ENCODE data around the gene KIAA0232.
A peak's percentile ranks its signal among the peaks of the same experiment; 100 is the strongest.
"Not testable (repeated sequence)": the region's sequence is repeated elsewhere in the genome, so short reads cannot be mapped to it uniquely, and the experiment has no call there.

The KIAA0232 gene

DNA sequence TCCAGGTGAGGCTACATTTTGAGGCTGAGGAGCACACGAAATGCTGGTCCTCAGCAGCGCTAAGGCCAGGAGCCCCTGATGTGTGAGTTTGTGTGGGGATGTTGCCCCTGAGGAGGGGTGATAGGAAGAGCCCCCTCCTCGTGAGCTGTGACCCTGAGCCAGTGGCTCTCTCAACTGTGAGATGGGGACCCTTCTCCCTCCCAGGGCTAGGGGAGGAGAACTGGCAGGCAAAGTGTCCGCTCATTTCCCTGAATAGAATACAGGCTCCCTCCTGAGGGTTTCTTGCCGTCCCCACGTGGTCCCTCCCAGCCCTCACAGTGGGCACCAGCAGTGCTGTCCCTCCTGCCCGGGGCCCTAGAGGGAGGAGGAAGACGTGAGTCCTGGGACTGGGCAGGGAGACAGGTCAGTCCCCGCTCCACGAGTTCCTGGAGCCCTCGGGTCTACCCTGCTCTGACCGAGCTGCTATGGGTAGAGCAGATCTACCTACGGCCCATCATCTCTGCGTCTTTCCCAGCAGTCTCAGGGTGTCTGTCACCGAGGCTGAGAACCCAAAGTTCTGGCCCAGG lies 106.1 kb downstream of the KIAA0232 start:
- DNase-seq = no peak

DNA sequence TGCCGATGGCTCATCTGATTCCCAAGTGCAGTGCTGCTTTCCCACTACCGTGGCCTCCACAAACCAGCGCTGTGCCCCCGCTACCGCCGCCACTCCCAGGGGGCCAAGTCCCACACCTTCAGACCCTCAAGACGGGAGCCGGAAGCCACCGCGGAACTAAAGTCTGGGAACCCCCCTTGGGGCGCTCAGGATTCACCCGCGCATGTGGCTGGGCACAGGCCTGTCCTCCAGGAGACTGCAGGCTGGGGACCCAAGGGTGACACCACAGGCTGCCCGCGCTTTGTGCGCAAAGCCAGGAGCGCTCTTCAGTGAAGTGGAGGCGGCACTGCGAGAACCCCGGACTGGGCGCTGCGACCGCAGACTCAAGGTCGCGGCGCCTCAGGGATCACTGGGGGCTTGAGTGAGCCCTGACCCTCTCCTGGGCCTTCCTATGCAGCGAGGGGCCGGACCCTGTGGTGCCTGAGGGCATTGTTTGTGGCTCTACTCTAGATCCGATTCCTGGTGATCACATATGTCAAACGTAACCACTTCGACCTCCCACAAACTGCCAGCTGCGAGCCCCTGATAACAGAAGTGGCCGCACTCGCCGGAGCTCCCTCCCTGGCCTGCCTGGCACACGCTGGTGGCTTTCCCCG lies 106.7 kb downstream of the KIAA0232 start:
- DNase-seq = no peak

DNA sequence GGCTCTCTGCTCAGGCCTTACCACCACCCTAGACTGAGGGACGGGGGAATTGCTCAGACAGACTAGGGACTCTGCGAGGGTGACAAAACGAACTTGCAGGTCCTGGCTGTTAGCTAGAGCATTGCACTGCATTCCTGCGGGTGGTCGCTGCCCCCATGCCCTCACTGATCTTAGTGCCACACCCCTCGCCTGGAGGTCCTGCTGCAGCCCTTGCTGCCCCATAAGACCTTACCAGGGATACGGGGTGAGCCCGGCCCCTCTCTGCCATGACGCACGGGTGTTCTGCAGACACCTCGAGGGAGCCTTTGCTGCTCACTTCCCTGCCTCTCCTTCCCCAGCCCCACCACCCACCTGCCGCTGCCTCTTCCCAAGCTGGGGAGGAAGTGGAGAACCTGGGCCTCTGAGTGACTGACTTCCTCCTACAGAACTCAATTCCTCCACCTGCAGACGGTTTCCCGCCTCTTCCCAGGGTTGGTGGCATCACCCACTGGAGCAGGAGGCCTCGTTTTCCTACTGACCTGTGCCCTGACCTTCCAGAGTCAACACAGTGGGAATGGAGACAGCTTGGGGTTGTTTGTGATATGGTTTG lies 107.3 kb downstream of the KIAA0232 start:
- DNase-seq = no peak

DNA sequence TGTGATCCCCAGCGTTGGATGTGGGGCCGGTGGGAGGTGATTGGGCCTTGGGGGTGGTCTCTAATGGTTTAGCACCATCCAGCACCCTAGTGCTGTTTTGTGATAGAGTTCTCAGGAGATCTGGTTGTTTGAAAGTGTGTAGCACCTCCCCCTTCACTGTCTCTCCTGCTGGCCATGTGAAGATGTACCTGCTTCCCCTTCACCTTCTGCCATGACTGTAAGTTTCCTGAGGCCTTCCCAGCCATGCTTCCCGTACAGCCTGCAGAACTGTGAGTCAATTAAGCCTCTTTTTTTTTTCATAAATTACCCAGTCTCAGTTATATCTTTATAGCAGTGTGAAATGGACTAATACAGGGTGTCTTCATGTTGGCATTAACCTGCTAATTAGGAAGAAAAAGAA lies 107.8 kb downstream of the KIAA0232 start:
- DNase-seq = no peak

DNA sequence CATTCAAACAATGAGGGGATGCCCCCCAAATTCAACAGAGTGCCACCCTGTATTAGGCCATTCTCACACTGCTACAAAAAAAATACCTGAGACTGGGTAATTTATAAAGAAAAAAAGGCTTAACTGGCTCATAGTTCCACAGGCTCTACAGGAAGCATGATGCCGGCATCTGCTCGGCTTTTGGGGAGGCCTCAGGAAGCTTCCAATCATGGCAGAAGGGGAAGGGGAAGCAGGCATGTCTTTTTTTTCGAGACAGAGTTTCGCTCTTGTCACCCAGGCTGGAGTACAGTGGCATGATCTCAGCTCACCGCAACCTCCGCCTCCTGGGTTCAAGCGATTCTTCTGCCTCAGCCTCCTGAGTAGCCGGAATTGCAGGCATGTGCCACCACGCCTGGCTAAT lies 108.4 kb downstream of the KIAA0232 start:
- not testable (repeated sequence) for DNase-seq

DNA sequence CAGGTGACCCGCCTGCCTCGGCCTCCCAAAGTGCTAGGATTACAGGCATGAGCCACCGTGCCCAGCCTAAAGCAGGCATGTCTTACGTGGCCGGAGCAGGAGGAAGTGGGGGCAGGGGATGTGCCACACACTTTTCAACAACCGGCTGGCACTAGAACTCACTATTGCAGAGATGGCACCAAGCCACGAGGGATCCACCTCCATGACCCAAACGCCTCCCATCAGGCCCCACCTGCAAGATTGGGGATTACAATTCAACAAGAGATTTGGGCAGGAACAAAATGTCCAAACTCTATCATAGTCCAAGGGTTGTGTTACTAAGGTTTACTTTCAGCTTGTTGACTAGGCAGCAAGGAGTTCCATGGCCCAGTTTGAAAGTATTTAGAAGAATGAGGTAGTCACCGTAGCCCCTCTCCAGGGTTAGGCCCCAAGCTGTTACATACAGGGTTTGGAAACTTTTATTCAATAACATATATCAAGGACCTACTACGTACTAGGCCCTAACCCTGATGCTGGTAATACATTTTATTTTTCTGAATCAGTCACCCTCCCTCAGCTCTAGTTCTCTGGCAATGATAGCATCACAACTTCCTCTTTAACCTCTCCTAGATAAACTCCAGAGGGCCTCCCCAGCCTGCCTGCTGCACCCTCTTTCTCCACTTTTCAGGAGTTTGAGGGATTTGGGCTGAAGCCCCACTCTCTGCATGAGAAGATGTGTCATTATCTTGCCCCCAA lies 109.1 kb downstream of the KIAA0232 start:
- peak; percentile 53 for DNase-seq

DNA sequence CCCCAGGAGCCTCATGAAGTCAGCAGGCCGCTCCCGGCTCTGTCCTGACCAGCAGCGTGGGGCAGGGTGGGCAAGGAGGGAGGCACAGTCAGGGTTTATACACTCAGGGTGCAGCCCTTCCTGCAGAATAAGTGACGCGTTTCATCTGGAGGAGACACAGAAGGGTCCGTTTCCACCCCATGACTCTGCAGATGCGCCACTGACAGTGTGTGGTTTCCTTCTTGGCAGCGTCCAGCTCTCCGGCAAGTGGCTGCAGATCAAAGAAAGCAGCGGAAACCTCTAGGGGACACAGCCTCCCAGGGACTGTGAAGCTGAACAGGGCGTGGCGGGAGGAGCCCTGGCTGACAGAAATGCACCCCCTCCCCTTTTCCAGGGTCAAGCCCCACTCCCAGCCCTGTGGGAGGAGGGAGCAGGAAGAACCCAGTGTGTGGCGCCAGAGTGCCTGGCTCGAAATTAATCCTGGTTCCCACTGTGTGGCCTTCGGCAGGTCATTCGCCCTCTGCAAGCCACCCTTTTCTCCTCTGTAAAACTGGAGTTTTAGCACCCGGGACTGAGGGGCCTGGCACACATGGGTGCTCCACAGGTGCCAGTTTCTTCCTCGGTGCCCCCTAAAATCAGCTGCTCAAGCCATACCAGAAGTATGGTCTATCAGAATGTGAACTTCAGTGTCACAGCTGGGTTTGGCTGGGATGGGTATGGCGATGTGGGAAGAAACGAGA lies 109.8 kb downstream of the KIAA0232 start:
- DNase-seq = peak; percentile 65

DNA sequence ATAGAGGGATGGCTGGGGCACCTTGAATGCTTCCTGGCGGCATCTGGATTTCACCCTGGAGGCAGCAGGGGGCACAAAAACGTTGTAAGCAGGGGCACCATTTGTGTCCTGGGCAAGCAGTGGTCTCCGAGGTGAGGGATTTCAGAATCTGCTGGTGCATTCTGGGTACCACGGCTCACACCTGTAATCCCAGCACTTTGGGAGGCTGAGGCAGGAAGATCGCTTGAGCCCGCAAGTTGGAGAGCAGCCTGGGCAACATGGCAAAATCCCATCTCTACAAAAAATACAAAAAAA lies 110.3 kb downstream of the KIAA0232 start:
- no peak for DNase-seq

DNA sequence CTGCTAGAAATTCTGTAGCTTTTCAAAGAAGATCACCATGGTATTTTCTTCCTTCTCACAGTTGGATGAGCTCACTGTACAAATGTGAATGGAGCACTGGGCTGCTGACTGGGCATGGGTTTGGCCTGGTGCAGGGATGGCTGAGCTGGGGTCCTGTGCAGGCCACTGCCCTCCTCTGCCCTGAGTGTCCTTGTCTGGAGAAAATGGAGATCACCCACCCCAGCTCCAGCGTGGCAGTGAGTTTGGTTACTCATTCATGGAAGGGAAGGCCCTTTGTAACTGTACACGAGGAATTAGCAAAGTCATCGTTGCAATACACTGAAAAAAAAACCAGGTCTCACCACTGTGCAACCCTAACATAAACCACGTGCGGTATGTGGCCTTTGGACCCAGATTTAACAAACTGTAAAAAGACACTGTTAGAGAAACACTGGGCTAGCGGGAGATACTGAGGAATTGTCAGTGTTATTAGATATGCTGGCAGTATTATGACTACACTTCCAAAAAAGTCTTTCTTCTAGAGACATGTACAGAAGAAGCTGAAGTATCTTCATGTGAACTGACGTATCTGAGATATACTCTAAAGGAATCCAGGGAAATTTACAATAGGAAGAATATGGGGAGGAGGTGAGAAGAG lies 111.0 kb downstream of the KIAA0232 start:
- peak; percentile 58 for DNase-seq

DNA sequence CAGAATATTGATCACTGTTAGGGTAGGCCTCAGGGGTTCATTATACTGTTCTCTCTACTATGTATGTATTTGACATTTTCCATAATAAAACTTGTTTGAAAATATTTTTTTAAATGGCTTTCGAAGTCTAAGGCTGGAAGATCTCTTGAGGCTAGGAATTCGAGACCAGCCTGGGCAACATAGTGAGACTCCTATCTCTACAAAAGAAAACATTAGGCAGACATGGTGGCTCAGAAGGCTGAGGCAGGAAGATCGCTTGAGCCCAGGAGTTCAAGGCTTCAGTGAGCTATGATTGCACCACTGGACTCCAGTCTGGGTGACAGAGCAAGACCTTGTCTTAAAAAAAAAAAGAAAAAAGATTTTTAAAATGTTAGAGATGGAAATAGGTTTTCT lies 111.6 kb downstream of the KIAA0232 start:
- DNase-seq = no peak

DNA sequence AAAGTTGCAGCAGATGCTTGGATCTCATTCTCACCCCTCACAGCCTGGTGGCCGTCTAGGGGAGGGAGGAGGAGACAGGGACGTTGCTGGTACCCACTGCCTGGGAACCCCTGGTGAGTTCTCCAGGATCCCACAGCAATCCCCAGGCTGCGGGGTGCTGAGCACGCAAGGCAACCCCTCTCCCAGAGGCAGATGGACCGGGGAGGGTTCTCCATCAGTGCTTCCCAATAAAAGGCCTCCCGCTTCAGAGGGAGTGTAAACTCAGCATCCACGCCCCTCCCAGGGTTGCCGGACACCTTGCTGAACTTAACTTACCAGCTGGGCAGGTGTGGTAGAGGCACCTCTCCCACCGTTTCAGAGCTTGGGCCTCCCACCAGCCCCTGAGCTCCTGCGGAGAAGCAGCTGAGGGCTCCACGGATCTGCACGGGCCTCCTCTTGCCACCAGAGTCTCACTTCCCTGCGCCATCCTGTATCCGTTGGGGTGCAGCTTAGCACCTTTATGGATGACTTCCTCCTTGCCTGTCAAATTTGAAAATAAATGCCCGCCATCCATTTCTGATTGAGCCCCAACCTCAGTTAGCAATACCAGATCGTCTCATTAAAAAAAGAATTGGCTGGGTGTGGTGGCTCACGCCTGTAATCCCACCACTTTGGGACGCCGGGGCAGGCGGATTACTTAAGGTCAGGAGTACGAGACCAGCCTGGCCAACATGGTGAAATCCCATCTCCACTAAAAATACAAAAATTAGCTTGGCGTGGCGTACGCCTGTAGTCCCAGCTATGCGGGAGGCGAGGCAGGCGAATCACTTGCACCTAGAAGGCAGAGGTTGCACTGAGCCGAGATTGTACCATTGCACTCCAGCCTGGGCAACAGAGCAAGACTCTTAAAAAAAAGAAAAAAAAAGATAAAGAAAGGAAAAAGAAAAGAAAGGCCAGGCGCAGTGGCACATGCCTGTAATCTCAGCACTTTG lies 112.3 kb downstream of the KIAA0232 start:
- DNase-seq = no peak

DNA sequence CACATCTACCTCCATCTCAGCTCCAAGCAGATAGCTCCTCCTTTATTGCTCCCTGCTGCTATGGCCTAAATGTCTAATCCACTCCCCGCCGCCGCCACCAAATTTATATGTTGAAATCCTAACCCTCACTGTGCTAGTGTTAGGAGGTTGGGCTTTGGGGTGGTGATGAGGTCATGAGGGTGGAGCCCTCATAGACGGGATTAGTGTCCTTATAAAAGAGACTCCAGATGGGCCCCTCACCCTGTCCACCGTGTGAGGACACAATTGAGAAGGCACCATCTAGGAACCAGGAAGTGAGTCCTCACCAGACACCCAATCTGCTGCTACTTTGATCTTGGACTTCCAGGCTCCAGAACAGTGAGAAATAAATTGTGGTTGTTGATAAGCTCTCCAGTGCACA lies 113.5 kb downstream of the KIAA0232 start:
- no peak for DNase-seq

DNA sequence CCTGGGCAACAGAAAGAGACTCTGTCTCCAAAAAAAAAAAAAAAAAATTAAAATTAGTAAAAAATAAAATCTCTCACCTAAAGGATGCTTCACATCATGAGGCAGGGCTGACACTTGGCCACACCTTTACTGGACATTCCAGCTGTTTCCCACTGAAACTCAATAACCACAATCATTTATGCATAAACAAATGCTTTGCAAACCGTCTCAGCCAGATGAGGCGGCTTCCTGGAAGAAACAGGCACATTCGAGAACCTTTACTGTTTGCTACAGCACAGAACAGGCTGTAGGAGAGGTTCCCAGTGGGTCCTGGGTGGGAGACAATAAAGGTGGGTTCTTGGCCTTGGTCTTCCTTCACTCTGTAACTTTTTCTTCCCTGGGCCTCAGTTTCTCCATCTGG lies 116.2 kb downstream of the KIAA0232 start:
- no peak for DNase-seq

DNA sequence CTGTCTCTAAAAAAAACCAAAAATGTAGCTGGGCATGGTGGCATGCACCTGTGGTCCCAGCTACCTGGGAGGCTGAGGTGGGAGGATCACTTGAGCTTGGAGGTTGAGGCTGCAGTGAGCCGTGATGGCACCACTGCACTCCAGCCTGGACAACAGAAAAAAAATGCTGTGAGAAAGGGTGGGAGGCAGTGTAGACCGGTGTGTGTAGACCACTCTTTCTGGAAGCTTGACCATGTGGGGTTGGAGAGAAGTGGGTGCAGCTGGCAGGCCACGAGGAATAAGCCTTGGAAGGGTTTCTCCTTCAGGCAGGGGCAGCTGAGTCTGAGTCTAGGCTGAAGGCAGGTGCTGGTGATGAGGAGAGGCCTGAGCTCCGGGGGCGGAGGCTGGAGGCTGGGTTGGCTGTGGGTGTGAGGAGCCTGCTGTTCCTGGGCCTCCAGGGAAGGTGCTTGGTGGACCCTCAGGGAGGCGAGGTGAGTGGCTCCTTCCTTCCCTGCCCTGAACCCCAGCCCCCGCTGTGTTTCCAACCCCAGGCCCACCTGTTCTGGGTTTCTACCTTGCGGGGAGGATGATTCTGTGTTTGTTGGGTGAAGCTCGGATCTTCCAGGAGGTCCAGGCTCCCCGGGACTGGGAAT lies 117.8 kb downstream of the KIAA0232 start:
- DNase-seq = no peak

DNA sequence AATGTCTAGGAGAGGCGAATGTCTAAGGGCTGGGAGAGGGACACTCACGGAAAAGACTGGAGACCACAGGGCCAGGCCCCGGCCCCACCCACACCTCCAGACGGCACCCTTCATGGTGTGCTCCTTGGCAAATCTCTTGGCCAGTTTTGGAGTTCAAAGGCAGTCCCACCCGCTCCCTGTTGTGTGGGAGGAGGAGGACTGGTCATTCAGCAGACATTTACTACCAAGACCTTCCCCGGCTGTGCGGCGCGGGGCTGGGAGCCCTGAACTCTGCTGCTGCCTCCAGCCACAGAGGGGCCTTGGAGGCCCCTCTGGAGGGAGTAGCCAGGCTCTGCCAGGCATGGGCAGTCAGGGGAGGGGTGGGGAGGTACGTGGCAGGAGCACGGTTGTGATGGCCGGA lies 118.4 kb downstream of the KIAA0232 start:
- DNase-seq = no peak

DNA sequence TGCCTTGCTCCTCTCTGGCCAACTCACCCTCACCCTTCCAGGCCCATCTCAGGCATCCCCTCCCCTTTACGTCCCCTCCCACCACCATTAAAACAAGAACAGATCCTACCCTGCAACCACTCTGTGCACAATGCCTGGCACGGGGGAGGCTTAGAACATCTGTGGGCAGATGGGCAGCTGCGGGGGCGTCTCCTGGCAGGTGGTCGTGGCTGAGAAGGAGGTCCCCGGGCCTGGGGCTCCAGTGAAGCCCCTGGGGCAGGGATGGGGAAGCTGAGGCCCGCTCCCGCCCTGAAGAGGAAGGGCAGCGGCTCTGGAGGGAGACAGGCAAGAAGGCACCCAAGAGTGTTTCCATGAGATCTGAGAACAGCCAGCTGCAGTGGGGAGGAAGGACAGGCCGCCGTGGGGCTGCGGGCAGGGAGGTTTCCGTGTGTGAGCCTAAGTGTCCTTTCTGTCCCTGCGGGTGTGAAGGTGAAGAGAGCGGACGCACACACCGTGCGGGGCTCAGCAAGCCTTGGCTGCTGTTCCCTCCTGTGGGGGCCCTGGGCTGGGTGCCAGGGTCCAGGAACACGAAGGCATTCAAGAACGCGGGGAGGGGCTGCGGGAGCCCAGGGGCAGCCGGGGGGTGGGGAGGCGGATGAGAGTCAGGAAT lies 119.3 kb downstream of the KIAA0232 start:
- DNase-seq = no peak

DNA sequence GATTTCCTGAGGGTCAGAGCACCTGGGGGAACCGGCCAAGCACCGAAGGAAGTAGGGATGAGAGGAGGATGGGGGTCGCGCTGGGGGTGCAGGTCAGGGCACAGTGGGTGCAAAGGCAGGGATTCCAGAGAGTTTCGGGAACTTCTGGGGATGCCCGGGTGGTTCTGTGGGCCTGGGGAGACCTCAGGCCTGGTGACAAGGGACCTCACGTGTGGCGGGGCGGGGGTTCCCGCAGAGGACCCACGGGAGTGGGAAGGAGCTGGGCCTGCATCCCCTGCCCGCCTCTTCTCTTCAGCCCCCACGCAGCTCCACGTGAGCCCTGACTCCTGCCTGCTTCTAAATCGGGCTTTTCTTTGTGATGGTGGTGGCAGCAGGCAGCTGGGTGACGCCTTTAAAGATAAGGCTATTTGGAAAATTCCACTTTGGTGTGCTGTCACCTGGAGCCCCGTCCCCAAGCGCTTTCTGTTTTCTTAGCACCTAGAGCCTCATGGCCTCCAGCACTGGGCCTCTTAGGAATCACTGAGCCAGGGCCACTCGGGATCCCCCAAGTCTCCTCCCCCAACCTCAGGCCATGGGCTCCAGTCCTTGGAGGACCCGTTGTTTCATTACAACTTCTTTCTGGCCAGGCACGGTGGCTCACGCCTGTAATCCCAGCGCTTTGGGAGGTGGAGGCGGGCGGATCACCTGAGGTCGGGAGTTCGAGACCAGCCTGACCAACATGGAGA lies 120.0 kb downstream of the KIAA0232 start:
- DNase-seq = no peak

DNA sequence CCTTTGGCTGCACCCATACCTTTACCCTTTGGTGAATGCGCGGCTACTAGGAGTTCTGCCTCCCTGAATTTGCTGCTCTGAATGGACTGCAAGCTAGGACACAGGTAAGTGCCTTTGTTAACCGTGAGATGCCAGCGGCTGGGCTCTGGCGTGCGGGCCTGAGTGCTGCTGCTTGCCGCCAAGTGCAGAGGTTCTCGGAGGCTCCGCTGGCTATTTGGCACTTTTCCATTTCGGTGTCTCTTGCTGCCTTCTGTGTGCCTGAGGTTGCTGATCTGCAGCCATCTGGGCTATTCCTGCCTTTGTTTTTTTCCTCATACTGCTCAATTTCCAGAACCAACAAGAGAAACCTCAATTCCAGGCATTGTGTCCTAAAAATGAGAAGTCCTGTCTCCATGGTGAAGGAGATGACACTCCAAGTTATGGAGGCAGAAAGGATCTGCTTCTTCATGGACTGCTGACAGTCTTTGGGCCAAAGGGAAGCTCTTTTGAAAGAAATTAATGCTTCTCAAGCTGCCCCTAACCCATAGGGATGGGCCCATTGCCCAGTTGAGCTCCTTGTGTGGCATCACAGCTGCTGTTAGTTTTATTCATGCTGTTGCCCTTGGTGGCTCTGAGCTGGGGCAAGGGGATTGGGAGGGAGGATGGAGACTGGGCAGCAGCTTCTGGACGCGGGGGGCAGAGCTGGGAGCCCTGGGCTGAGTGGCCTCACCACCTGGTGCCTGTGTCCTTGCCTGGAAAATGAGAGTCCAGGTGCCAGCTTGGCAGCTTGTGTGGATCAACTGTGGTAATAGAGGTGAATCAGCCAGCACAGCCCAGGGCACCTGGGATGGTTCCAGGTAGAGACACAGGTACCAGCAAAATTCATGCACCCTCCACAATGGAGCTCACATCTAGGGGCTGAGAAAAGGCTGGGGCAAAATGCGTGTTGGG lies 123.3 kb downstream of the KIAA0232 start:
- no peak for DNase-seq

DNA sequence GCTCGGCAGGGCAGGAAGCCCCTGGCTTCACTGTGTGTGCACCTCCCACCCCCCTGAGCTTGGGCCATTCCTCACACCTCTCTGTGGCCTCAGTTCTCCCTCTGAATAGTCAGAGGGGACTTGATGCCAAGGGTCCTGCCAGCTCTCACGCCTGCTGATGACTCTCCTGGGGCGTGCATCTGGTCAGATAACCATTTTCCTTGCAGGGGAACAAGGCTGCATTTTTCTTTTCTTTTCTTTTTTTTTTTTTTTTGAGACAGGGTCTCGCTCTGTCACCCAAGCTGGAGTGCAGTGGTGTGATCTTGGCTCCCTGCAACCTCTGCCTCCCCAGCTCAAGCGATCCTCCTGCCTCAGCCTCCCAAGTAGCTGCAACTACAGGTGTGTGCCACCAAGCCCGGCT lies 124.0 kb downstream of the KIAA0232 start:
- DNase-seq = not testable (repeated sequence)
